HG03280 (cell line): ENCODE results near the gene DYNLT5.
"Not testable (repeated sequence)": the region's sequence is repeated elsewhere in the genome, so short reads cannot be mapped to it uniquely, and the experiment has no call there.

ENCODE experiments used
- ATAC-seq: cut with Tn5 transposase; IDR thresholded peaks from one replicate; pipeline ENCODE4 v1.9.1; 2021; ENCODE audit warnings: mild to moderate bottlenecking, moderate library complexity; ENCODE audit not compliant: unreplicated experiment

The DYNLT5 gene

DNA sequence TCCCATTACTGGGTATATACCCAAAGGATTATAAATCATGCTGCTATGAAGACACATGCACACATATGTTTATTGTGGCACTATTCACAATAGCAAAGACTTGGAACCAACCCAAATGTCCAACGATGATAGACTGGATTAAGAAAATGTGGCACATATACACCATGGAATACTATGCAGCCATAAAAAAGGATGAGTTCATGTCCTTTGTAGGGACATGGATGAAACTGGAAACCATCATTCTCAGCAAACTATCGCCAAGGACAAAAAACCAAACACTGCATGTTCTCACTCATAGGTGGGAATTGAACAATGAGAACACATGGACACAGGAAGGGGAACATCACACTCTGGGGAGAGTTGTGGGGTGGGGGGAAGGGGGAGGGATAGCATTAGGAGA, 33.5 kb downstream of the DYNLT5 start:
- not testable (repeated sequence) for ATAC-seq

DNA sequence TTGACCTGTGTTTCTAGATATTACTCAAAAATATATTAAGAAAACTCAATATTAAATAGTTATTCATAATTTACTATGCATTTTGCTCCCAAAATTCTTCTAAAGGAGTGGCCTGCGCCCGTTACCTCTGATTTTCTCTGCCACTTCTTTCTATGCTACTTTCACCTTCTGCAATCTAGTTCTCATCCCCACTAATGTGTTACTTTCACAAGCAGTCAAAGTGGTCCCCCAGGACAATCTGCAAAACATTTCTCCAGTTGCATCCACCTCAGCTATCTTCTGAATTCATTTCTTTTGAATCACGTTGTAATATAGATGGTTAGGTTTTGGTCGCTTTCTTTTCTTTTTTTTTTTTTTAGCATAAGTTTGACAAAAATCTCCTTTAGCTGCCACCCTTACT, 35.4 kb downstream of the DYNLT5 start:
- no peak for ATAC-seq

DNA sequence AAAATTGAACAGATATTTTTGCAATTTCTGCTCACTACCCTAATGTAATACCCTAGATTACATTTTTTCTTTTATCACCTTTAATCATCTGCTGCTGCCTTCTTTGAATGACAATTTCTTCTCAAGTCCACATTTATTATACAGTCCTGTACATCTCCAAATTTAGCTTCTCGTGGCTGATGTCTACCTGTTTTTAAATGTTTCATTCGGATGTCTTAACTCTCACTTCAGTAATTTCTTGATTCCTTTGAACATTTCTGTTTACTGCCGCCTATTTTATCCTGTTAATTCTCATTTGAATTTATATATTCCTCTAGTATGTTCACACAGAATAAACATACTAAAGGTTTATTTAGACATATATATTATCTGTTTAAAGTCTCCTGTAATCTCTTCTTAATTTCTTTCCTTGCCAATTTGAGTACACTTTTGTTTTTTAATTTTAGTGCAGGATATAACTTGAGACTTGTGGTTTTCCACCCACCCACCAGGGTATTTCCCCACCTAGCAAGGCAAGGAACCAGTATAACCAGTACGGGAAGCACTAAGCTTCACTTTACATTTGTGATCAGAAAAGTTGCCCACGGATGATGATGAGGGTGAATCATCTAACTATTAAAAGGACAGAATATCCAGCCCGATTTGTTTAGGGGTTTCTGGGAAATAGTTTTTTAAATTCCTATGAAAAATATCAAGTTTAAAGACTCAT, 36.1 kb downstream of the DYNLT5 start:
- no peak for ATAC-seq

DNA sequence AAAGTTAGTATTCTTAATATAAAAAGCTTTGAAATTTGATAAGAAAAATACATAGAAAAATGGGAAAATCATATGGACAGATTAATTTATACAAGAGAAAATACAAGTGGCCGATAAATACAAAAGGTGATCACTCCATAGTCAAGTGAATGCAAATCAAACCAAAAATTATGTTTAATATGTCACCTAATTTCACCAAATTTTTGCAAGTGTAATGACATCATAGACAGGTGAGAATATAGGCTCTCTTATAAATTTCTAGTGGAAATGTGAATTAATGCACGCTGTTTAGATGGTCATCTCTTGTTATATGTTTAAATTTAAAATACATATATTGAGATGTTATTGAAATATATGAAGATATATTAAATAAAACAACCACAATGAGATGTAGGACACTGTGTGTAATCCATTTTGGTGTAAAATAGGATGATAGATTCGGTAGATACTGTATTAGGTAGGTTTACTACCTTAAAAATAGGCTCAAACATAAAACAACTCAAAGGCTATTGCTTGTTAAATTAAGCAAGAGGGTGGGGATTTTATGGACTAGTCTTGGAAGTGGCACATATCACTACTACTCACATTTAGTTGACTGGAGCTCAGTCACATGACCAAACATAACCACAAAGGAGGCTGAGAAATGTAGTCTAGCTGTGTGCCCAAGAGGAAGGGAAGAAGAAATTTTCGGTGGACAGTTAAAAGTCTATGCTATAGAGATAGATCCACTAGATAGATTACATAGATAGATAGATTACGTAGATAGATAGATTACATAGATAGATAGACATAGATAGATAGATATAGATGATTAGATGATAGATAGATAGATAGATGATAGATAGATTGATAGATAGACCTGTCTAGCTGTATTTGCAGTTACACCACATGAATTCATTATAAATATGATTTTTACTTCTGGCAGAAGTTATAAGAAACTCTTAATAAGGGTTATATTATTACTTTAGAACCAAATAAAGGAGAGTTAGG, 39.7 kb downstream of the DYNLT5 start:
- ATAC-seq: no peak

DNA sequence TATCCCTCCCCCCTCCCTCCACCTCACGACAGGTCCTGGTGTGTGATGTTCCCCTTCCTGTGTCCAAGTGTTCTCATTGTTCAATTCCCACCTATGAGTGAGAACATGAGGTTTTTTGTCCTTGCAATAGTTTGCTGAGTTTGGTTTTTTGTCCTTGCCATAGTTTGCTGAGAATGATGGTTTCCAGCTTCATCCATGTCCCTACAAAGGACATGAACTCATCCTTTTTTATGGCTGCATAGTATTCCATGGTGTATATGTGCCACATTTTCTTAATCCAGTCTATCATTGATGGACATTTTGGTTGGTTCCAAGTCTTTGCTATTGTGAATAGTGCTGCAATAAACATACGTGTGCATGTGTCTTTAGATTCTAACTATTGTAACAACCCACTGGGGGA, 43.6 kb downstream of the DYNLT5 start:
- ATAC-seq: not testable (repeated sequence)

DNA sequence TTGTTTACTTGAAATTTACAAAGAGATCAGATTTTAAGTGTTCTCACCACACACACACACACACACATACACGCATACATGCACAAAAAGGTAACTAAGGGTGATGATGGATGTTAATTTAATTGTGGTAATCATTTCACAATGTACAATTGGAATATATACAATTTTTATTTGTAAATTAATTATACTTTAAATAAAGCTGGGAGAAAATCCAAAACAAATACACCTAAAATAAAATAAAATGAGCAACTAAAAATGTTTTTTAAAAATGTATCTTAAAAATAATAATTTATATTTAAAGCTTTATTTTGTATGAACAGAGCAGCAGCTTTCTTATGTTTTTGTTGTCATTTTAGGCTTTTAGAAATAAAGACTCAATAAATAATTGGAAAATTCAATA, 57.0 kb downstream of the DYNLT5 start:
- no peak for ATAC-seq

DNA sequence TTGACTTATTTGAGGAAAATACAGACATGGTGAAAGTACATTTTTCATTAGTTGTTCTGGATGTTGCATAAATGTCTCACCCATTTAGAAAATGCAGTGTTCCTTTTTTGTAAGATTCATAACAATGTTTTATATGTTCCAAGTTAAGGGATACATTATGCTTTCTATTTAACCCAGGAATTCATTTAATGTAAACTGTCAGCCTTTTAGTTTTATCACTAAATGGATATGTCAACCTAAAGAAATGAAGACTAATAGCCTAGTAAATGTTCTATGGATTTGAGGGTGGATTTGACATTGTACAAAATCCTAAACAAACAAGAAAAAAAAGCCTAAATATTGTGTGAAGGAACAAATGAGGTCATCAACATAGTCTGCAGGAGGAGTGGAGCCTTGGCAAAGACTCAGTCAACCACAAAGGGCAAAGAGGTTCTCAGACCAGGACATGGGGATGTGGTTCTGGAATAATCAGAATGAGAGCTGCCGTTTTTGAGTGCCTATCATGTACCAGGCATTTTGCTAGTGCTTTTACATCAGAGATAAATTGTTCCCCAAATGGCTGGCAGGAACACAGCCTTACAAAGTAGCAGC, 57.6 kb downstream of the DYNLT5 start:
- ATAC-seq: no peak

DNA sequence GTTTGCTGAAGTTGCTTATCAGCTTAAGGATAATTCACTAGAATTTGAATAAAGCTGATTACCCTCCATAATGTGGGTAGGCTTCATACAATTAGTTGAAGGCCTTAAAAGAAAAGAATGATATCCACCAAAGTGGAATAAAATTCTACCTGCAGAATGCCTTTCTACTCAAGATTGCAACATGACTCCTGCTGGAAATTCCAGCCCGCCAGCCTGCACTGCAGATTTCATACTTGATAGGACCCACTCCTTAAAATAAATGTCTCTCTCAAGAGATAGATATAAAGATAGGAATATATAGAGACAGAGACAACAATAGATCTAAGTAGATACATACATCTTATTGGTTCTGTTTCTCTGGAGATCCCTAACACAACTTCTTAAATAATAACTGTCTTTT, 72.5 kb downstream of the DYNLT5 start:
- no peak for ATAC-seq
